ENCODE measurements around the gene CD81. TPM values are rescaled to one million over a fixed set of nuclear protein-coding genes. Genes with fewer than 3 reads are reported as not detected.

The CD81 gene
- total and polyA plus RNA-seq, 2 experiments from 2014 or later, result 88.6 to 290 TPM

DNA sequence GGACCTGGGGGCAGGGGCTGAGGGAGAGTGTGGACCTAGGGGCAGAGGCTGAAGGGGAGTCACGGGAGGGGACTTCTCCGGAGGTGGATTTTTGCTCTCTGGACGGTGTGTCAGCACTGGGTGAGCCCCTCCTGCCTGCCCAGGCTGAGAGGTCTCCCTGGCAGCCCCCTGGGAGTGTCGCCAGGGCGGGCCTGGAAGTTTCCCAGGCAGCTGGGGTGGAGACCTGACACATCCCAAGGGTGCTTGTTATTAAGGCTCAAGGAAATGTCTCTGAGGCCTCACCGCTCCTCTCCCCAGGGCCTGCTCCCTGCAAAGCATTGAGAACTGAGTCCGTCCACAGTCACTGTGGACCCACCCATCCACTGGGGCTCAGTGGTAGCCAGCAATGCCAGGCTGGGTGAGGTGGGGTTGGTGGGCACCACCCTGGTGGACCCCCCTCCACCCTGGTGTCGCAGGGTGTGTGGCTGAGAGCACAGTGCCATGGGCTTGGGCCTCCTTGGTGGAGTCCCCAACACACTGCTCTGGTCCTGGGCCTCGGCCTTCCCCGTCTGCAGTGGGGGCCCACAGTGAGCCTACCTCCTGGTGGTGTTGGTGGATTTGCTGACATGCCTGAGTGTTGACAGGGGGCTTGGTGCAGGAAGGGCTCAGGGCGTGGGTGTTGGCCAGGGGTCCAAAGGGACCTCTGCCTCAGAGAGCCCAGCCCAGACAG lies 2.5 kb downstream of the CD81 start:
- H2AFZ ChIP-seq, result no peak overlapping the region
- ATAC-seq, result no peak
- H4K20me1 ChIP-seq (replicated peaks; ENCODE audit: insufficient read depth), result peaks cover 38% of the 10 kb centered on the region
- H3K27me3 Mint-ChIP-seq (ENCODE audit: insufficient read depth, low read depth, poor library complexity), result peaks cover 14% of the 10 kb centered on the region
- no peaks in the 10 kb centered on the region for H3K9me2 ChIP-seq (ENCODE audit: insufficient read depth)
- H3K4me3 Mint-ChIP-seq, result no peak overlapping the region
- H3K4me1 Mint-ChIP-seq, result peaks cover 24% of the 10 kb centered on the region
- no peak overlapping the region for H3K4me3 ChIP-seq
- no peak overlapping the region for H3K27ac ChIP-seq (ENCODE audit: low read depth)
- DNase-seq (ENCODE audit: low spot score), result no peak
- peaks cover 64% of the 10 kb centered on the region for H3K79me2 ChIP-seq (replicated peaks; ENCODE audit: insufficient read depth)
- H3K36me3 ChIP-seq (ENCODE audit: insufficient read depth), result no peaks in the 10 kb centered on the region
- no peaks in the 10 kb centered on the region for H3K27me3 ChIP-seq (ENCODE audit: insufficient read depth)
- H3K4me2 ChIP-seq, result no peak overlapping the region
- 0 out of 2 replicates have a peak overlapping the region, but pooled peaks have one; percentile 27 for H3K27ac Mint-ChIP-seq
- TF ChIP-seq, protein P1, sequence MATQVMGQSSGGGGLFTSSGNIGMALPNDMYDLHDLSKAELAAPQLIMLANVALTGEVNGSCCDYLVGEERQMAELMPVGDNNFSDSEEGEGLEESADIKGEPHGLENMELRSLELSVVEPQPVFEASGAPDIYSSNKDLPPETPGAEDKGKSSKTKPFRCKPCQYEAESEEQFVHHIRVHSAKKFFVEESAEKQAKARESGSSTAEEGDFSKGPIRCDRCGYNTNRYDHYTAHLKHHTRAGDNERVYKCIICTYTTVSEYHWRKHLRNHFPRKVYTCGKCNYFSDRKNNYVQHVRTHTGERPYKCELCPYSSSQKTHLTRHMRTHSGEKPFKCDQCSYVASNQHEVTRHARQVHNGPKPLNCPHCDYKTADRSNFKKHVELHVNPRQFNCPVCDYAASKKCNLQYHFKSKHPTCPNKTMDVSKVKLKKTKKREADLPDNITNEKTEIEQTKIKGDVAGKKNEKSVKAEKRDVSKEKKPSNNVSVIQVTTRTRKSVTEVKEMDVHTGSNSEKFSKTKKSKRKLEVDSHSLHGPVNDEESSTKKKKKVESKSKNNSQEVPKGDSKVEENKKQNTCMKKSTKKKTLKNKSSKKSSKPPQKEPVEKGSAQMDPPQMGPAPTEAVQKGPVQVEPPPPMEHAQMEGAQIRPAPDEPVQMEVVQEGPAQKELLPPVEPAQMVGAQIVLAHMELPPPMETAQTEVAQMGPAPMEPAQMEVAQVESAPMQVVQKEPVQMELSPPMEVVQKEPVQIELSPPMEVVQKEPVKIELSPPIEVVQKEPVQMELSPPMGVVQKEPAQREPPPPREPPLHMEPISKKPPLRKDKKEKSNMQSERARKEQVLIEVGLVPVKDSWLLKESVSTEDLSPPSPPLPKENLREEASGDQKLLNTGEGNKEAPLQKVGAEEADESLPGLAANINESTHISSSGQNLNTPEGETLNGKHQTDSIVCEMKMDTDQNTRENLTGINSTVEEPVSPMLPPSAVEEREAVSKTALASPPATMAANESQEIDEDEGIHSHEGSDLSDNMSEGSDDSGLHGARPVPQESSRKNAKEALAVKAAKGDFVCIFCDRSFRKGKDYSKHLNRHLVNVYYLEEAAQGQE (IDR thresholded peaks at IDR 0.05; ENCODE audit: unreplicated experiment), result no peak
- TF ChIP-seq, protein P2, sequence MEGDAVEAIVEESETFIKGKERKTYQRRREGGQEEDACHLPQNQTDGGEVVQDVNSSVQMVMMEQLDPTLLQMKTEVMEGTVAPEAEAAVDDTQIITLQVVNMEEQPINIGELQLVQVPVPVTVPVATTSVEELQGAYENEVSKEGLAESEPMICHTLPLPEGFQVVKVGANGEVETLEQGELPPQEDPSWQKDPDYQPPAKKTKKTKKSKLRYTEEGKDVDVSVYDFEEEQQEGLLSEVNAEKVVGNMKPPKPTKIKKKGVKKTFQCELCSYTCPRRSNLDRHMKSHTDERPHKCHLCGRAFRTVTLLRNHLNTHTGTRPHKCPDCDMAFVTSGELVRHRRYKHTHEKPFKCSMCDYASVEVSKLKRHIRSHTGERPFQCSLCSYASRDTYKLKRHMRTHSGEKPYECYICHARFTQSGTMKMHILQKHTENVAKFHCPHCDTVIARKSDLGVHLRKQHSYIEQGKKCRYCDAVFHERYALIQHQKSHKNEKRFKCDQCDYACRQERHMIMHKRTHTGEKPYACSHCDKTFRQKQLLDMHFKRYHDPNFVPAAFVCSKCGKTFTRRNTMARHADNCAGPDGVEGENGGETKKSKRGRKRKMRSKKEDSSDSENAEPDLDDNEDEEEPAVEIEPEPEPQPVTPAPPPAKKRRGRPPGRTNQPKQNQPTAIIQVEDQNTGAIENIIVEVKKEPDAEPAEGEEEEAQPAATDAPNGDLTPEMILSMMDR (conservative IDR thresholded peaks at IDR 0.05; ENCODE audit: low read depth in 2 of 2), result no peak
- TF ChIP-seq, protein P3, sequence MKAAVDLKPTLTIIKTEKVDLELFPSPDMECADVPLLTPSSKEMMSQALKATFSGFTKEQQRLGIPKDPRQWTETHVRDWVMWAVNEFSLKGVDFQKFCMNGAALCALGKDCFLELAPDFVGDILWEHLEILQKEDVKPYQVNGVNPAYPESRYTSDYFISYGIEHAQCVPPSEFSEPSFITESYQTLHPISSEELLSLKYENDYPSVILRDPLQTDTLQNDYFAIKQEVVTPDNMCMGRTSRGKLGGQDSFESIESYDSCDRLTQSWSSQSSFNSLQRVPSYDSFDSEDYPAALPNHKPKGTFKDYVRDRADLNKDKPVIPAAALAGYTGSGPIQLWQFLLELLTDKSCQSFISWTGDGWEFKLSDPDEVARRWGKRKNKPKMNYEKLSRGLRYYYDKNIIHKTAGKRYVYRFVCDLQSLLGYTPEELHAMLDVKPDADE (IDR thresholded peaks at IDR 0.05), result no peak
- TF ChIP-seq POLR2AphosphoS5 (IDR thresholded peaks at IDR 0.05; ENCODE audit: low read depth) (no peak), EZH2phosphoT487 (IDR thresholded peaks at IDR 0.05; ENCODE audit: unreplicated experiment) (no peak), NANOG (IDR thresholded peaks at IDR 0.05; ENCODE audit: borderline replicate concordance) (no peak)
- H3F3A ChIP-seq (replicated peaks; ENCODE audit: low read depth), result no peaks in the 10 kb centered on the region
- H3K4me1 ChIP-seq (ENCODE audit: insufficient read depth), result peaks cover 16% of the 10 kb centered on the region; the same call in 1 of the 2 replicates
- H3K36me3 Mint-ChIP-seq (ENCODE audit: low read depth), result no peaks in the 10 kb centered on the region
- H3K9me3 Mint-ChIP-seq, result no peaks in the 10 kb centered on the region

DNA sequence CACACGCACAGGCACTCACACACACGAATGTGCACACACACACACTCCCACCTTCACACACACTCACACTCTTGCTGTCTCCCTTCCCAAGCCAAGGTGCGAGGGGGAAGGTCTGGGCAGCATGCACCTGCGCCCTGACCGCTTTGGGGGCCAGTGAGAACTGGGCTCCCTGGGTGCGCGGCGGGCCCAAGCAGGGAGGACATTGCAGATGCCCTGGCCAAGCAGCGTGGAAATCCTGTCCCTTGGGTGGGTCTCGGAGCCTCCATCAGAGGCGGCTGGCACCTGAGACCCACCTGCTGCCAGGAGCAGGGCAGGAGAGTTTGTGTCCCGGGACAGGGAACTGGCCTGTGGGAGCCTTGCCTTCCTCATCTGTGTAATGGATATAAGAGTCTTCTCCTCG lies 3.3 kb downstream of the CD81 start:
- H3K4me3 Mint-ChIP-seq, result no peak overlapping the region
- H3K79me2 ChIP-seq (replicated peaks; ENCODE audit: insufficient read depth), result peaks cover 71% of the 10 kb centered on the region
- no peak overlapping the region for H3K4me2 ChIP-seq
- no peaks in the 10 kb centered on the region for H3K36me3 ChIP-seq (ENCODE audit: insufficient read depth)
- no peaks in the 10 kb centered on the region for H3K36me3 Mint-ChIP-seq (ENCODE audit: low read depth)
- H3K4me1 ChIP-seq (ENCODE audit: insufficient read depth), result peaks cover 16% of the 10 kb centered on the region; the same call in 1 of the 2 replicates
- no peaks in the 10 kb centered on the region for H3K9me2 ChIP-seq (ENCODE audit: insufficient read depth)
- H4K20me1 ChIP-seq (replicated peaks; ENCODE audit: insufficient read depth), result peaks cover 45% of the 10 kb centered on the region
- peaks cover 24% of the 10 kb centered on the region for H3K4me1 Mint-ChIP-seq
- H3K27me3 ChIP-seq (ENCODE audit: insufficient read depth), result no peaks in the 10 kb centered on the region
- no peak overlapping the region for H3K4me3 ChIP-seq
- no peak overlapping the region for H2AFZ ChIP-seq
- 0 out of 2 replicates have a peak overlapping the region, but pooled peaks have one; percentile 27 for H3K27ac Mint-ChIP-seq
- no peaks in the 10 kb centered on the region for H3K9me3 Mint-ChIP-seq
- TF ChIP-seq EZH2 (IDR thresholded peaks at IDR 0.05; ENCODE audit: low read depth, unreplicated experiment) (no peak), ZNF114 (CRISPR knock-in tag; IDR thresholded peaks at IDR 0.05) (no peak)
- TF ChIP-seq, protein P1 (IDR thresholded peaks at IDR 0.05; ENCODE audit: unreplicated experiment), result no peak
- TF ChIP-seq, protein P2 (conservative IDR thresholded peaks at IDR 0.05; ENCODE audit: low read depth in 2 of 2), result no peak
- no peaks in the 10 kb centered on the region for H3F3A ChIP-seq (replicated peaks; ENCODE audit: low read depth)
- H3K27ac ChIP-seq (ENCODE audit: low read depth), result no peak overlapping the region
- no peak for DNase-seq (ENCODE audit: low spot score)
- ATAC-seq, result no peak
- H3K27me3 Mint-ChIP-seq (ENCODE audit: insufficient read depth, low read depth, poor library complexity), result peaks cover 9% of the 10 kb centered on the region
